OCI-LY7 (cell line): ENCODE measurements around the gene RIN2.

Experiments
- CTCF ChIP-seq: fragments of 200-600 bp; sonication (generic); conservative IDR thresholded peaks from 2 replicates; pipeline ENCODE4 v1.5.1; 2014; ENCODE audit warnings: mild to moderate bottlenecking, antibody characterized with exemption, low read length, moderate library complexity, mixed read lengths
- EZH2phosphoT487 ChIP-seq: fragments of 200-600 bp; sonication (generic); IDR thresholded peaks from 2 replicates; pipeline ENCODE4 v1.6.1; 2018; ENCODE audit warnings: low read depth, borderline replicate concordance, mild to moderate bottlenecking, mixed run types, antibody characterized with exemption, low read length, moderate library complexity, mixed read lengths

GRCh38 chr20:19758133-19758500 is at the start of gene RIN2:
- TF ChIP-seq CTCF (no peak), EZH2phosphoT487 (no peak)
